HG03060 (cell line): ENCODE data around the gene FTO.
"Not testable (repeated sequence)": the region's sequence is repeated elsewhere in the genome, so short reads cannot be mapped to it uniquely, and the experiment has no call there.

Source experiments
- ATAC-seq: cut with Tn5 transposase; IDR thresholded peaks from one replicate; pipeline ENCODE4 v1.9.1; 2021; ENCODE audit warnings: low read depth, moderate number of reproducible peaks; ENCODE audit not compliant: unreplicated experiment

The FTO gene

DNA sequence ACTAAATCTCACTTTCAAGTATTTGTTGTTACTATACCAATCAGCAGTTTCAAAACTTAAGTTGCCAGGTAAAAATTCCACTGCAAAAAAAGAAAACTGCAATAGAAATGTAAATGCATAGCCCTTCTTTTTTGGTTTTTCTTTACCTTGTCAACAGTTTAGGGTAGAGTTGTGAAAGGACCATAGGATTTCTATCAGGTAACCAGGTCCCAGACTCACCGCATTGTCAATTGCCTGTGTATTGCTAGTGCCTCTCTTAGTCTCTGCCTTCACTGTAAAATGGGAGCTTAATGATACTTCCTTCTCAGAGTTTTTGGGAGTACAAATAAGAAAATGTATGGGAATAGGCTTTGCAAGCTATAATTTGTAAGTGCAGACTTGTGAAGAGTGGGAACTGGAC is 145.0 kb downstream of the FTO start:
- no peak for ATAC-seq

DNA sequence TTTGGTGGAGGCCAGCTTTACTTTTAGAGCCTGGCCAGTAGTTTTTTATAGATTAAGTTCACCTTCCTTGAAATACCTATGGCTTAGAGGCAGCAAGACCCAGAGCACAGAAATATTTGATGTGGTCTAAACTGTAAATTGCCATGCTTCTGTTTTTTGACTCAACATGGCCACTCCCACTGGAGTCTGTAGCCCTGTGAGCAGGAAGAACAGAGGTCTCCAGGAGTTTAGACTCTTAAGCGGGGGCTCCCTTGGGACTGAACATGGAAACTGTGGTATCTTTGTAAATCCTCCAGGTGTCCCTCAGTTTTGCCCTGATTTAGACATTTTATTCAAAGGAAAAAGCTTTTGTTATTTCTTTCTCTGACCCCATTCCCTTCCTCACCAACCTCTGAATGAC is 145.6 kb downstream of the FTO start:
- ATAC-seq: no peak

DNA sequence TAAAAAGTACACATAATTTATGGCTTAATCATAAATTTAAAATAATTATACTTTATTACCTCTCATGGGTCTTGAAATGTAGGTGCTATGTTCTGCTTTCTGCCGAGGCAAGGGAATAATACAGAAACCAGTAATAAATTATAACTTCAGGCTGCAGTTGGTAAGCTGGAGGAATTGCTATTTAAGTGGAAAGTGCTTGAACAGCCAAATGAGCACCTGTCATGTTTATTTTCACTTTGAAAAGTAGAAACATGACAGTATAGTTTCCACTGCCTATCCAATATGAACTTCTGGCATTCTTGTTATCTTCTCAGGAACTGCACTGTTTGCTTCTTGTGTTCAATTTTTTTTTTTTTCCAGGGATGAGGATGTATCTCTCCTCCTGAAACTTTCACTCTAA is 146.0 kb downstream of the FTO start:
- ATAC-seq: no peak

DNA sequence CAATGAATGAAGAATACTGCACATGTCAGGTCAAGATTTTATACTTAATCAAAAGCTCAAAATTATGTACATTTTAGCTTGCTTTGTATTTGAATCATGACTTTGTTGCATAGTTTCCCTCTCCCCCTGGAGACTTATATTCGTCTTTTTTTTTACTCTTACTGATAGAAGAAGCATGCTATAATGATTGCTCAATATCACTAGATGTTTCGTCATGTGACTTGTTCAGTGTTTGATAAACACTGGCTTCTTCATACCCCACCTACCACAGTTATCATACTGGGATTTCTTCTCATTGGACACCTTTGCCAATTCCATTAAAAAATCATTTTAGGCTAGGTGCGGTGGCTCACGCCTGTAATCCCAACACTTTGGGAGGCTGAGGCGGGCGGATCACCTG is 148.7 kb downstream of the FTO start:
- no peak for ATAC-seq

DNA sequence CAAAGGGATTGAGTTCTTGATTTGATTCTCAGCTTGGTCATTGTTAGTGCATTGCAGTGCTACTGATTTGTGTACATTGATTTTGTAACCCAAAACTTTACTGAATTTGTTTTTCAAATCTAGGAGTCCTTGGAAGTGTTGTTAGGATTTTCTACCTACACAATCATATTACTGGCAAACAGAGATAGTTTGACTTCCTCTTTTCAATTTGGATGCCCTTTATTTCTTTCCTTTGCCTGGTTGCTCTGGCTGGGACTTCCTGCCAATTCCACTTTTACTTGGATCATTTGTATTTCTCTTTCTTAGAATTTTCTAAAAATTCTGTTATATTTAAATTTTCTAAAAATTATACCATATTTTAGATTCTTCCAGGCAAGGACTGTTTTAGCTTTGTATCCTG is 151.1 kb downstream of the FTO start:
- ATAC-seq: no peak

DNA sequence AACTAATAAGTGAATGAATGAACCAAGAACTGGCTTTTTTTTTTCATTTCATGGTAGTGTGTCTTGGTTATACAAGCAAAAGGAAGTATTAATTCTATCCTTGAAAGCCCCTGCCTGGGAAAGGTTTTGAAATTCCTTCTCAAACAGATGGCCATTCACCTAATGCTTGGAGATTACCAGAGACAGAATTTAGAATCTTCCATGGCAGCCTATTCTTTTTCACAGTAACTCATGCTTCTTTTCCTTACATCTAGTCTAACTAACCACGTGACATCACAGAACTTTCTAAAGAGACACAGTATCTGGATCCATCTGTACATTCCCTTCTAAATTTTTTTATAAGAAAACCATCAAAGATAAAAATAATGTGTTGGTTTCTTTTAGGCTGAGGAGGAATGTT is 151.6 kb downstream of the FTO start:
- no peak for ATAC-seq

DNA sequence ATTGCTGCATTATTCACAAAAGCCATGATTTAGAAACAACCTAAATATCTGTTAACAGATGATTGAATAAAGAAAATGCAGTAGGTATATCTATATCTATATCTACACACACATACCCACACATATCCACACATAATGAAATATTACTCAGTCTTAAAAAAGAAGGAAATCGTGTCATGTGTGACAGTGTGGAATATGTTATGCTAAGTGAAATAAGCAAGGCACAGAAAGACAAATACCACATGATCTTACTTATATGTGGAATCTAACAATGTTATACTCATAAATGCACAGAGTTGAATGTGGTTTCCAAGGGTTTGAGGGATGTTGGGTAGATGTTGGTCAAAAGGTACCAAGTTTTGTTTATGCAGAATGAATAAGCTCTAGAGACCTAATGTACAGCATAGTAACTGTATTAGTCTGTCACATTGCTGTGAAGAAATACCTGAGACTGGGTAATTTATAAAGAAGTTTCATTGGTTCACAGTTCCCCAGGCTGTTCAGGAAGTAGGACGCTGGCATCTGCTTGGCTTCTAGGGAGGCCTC is 156.1 kb downstream of the FTO start:
- no peak for ATAC-seq

DNA sequence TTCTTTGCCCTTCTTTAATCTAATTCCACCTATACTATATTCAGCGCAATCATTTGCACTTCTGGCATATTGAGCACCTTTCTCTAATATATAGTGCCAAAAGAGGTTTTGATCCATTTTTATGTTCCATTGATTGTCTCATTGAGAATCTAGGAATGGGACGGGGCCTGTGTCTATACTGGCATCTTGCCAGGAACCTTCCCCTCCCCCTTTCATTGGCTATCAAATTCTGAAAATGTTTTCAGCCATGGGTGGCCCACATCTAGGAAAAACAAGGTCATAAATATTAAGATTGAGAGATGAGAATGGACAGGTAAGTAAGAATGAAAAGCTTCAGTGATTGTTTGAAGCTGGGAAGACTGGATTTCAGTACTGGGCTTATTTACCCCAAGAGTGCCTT is 159.9 kb downstream of the FTO start:
- no peak for ATAC-seq

DNA sequence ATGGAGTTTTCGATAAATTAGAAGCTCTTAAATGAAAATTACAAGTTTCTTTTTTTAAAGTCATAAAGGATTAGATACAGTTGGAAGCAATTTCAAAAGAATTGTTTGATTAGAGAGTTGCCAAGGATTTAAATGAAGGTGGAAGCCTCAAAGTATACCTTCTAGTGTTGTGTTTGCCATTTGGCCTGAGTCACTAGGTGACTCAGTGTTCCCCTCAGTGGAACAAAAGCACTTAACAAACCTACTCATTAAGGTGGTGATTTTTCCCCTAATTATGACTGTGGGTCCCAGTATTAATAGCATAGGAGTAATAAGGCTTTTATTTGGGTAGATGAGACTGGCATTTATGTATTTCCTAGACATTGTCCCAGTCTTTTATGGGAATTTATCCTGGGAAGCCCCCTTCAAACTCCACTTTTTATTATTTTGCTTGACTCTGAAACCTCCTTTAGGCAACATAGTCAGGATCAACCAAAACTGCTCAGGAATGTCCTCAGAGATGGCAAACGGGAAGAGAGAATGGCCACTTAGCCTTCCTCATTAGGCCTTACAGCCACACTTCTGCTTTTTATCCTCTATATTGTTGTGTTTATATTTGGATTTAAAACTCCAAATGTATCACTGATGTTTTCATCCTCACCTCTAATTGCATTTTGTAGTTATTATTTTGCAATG is 161.0 kb downstream of the FTO start:
- no peak for ATAC-seq

DNA sequence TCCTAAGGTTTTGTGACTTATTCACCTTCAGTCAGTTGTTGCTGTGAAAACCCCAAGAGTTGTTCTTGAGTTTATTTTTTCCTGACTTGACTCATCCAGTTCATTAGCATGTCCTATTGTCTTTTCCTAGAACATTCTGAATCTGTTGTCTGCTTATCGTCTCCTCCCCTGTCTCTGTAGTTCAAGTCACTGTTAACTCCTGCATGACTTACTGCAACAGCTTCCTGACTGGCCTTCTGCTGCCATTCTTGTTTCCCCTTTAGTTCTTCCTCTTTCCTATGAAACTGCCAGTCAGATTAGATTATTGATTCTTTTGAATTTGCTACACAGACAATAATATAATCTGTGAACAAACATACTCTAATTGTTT is 161.5 kb downstream of the FTO start:
- no peak for ATAC-seq

DNA sequence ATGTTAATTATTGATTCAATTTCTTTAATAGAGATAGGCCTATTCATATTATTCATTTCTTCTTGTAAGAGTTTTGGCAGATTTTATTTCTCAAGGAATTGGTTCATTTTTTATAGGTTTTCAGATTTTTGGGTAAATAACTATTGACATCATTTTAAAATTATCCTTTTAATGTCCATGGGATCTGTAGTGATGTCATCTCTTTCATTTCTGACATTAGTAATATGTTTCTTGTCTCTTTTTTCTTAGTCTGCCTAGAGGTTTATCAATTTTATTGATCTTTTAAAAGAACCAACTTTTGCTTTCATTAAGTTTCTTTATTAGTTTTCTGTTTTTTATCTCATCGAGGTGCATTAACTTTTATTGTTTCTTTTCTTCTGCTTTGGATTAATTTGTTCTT is 162.6 kb downstream of the FTO start:
- ATAC-seq: no peak

DNA sequence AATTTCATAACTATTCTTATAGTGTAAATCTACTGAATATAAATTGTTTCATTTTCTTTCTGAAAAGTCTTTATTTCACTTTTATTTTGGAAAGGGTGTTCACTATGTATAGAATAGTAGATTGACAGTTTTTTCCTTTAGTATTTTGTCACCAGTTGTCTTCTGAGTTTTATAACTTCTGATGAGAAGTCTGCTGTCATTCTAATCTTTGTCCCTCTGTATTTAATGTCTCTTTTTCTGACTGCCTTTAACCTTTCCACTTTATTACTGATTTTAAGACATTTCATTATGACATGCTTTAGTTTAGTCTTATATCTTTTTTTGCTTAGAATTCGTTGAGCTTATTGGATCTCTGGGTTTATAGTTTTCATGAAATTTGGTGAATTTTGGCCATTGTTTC is 166.9 kb downstream of the FTO start:
- ATAC-seq: no peak

DNA sequence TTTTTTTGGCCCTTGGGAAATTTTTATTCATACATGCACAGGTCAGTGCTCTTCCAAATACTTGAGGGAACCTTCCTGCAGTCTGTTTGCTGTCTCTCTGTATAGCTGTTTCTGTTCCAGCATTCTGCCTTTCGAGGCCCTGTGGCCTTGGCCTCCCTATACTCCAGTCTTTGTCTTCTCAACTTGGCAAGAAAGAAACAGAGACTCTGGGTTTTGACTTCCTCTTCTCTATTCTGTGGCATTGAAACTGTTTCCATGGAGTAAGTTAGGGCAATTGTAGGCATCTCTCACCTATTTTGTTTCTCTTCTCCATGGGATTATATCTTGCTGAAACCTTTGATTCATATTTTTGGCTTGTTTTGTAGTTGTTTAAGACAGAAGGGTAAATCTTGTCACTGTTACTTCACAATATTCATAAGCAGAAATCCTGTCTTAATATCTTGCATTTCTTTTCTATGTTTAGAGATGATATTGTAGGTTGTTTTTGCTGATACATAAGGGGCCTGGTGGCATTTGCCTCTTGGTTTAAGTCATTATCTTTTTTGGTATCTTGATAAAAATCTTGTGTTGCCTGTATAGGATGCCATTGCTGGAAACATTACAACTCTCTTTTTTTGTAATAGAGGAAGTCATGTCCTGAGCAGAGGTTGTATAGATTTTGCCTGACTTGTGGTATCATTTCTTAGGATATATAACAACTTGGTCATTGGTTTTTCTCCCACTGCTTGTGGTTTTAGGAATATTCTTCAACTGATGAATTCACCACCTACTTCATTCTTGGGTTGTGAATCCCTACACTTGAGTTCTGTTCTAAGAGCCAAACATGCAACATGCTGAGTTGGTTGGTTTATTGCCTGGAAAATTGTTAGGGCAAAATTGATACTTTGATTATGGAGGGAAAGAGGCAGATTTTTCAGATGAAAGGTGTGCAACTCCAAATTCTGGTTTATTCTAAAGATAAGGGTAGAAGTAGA is 168.6 kb downstream of the FTO start:
- ATAC-seq: no peak

DNA sequence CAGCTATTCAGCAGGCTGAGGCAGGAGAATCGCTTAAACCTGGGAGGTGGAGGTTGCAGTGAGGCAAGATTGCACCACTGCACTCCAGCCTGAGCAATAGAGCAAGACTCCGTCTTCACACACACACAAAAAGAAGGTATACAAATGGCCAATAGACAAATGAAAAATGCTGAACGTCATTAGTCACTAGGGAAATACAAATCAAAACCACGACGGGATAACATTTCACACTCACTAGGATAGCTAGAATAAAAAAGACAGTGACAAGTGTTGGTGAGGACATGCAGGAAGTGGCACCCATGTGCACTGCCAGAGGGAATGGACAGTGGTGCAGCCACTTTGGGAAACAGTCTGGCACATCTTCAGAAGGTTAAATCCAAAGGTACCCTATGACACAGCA is 172.9 kb downstream of the FTO start:
- ATAC-seq: no peak

DNA sequence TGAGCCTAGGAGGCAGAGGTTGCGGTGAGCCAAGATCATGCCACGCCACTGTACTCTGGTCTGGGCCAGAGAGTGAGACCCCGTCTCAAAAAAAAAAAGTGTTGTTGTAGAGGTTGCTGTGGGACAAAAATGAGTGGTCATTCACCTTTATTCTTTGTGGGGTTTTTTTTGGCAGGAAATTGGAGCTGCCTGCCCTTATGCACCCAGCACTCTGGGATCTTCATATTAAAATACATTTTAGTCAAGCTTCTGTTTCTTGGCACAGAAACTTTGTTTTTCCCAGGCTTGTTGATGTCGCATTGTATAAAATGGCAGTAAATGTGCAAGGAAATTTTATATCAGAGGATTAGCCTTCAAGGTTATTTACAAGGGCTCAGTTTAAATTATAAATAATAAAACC is 174.3 kb downstream of the FTO start:
- ATAC-seq: no peak

DNA sequence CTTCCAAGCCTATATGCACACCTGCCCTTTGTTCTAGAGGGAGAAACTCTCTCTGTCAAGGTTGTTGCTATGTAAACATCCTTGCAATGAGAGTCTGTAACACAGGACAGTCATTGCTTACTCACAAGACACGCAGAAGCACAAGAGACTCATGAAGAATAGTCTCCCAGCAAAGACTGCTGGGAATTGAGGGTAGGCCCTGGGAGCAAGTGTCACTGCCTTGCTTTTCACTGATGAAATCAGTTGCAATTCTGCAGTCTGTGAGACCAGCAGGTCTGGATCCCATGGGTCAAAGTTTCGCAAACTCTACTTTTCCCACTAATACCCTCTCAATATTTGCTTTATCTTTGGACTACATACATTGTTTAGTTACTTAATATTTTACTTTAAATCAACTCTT is 177.4 kb downstream of the FTO start:
- ATAC-seq: no peak

DNA sequence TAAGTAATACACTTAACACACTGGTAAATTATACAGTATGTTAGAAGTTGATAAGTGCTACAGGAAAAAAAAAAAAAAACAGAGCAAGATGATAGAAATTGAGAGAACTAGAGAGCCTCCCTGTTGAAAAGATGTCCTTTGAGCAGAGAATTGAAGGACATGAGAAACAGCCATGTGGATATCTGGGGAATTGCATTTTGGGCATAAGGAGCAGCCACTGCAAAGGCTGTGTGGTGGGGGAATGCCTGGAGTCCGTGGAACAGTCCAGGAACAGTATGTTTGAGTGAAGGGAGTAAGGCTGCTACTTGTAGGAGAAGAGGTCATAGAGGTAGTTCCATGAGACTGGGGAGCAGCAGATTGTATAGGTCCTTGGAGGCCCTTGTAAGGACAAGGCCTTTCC is 178.4 kb downstream of the FTO start:
- no peak for ATAC-seq

DNA sequence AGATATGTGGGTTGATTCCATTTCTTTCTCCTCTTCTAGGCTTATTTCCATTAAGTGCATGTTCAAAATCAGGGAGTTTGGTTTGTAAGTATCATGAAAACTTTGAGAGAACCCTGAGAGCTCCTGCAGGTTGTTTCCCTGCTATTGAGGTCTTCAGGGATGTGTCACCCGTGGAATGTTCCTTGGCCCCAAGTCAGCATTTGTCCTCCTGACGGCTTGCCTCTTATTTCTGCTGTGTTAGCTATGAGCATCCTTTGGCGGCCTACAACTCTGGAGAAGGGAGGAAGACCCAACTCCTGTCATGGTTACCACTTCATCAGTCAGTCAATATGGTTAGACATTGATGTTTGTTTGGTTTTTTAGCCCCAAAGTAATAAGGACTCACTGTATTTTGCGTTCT is 180.8 kb downstream of the FTO start:
- no peak for ATAC-seq

DNA sequence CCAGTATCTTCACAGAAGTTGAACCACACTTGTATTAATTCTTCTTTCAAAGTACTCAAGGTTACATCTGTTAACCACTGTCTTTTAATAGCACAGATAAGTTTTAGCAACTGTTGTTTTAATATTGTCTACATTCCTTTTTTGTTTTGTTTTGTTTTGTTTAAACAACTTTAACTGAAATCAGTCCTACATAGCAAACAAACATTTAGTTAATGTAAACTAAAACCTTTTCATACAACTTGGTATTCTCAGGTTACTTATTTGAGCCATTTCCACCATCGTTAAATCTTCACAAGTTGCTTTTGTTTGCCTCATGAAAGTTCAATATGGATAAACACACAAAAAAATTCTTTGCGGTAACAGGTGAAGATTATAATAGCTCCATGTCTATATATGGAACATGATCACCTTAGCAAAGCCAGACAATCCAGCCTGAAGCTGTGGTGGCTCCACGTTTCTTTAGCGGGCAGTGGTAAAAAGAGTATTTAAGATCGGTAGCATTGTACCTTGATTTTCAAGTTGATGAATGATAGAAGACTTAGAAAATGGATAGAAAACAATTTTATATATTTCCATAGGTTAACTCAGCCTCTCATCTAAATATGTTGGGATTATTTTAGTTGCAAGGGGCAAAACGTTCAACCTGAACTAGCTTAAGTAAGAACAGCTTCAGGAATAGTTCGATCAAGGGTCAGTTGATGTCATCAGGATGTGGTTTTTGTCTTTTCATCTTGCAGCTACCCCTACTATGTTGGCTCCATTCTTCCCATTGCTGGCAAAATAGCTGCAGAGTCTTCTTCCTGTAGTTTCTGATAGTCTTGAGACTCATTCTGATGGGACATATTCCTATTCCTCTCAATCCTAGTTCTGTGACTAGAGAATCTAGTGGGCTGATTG is 182.8 kb downstream of the FTO start:
- ATAC-seq: no peak

DNA sequence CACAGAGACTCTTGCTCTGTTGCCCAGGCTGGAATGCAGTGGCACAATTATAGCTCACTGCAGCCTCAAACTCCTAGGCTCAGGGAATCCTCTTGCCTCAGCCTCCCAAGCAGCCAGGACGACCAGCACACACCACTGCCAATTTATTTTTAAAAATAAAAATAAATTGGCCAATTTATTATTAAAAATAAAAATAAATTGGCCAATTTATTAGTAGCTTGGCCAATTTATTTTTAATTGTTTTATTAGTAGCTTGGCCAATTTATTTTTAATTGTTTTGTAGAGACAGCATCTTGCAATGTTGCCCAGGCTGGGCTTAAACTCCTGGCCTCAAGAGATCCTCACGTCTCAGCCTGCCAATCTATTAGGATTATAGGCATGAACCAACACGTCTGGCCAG is 184.3 kb downstream of the FTO start:
- ATAC-seq: no peak

DNA sequence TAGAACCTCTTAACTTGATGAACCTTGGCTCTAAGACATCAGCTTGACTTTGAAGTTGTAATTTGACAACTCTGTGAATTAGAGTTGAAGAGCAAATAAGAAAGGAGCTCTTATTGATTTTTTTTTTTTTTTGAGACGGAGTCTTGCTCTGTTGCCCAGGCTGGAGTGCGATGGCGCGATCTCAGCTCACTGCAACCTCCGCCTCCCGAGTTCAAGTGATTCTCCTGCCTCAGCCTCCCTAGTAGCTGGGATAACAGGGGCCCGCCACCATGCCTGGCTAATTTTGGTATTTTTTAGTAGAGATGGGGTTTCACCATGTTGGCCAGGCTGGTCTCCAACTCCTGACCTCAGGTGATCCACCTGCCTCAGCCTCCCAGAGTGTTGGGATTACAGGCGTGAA is 186.9 kb downstream of the FTO start:
- ATAC-seq: not testable (repeated sequence)
